Mammary epithelial cell (primary cell): ENCODE measurements around the gene CLTB.

Experiments used
- EZH2 ChIP-seq: IDR thresholded peaks from 2 replicates; pipeline ENCODE4 v1.6.1; 2012; ENCODE audit warnings: low read length, inconsistent platforms, borderline replicate concordance
- TF ChIP-seq, protein P1 (sequence below), 2 donors: IDR thresholded peaks in 1 of 2; conservative IDR thresholded peaks in 1 of 2; 2 replicates each; pipeline ENCODE4 v1.5.1; 2011 to 2012; ENCODE audit warnings: inconsistent platforms in 2 of 2, low read length in 2 of 2, mild to moderate bottlenecking in 2 of 2, control low read depth in 1 of 2, low read depth in 1 of 2; ENCODE audit not compliant: insufficient read depth in 1 of 2; ENCODE audit errors: extremely low read depth in 1 of 2

DNA sequence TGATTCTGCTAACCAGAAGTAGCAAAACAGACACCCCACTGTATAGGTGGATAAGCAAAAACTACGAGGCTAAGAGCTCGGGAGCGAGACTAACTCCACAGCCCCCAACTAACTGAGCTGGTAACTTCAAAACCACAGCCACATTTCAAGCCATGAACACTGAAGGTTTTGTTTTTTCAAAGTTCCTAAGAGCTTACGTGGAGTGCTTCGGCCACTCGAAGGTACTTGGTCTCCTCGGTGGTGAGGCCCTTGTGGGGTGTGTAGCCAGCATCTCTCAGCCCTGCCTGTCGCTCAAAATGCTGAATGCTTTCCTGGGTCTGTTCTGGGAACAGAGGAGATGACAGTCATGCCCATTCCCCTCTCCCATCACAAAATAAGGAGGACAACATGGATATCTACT, 65.9 kb downstream of the CLTB start:
- TF ChIP-seq, protein P1, sequence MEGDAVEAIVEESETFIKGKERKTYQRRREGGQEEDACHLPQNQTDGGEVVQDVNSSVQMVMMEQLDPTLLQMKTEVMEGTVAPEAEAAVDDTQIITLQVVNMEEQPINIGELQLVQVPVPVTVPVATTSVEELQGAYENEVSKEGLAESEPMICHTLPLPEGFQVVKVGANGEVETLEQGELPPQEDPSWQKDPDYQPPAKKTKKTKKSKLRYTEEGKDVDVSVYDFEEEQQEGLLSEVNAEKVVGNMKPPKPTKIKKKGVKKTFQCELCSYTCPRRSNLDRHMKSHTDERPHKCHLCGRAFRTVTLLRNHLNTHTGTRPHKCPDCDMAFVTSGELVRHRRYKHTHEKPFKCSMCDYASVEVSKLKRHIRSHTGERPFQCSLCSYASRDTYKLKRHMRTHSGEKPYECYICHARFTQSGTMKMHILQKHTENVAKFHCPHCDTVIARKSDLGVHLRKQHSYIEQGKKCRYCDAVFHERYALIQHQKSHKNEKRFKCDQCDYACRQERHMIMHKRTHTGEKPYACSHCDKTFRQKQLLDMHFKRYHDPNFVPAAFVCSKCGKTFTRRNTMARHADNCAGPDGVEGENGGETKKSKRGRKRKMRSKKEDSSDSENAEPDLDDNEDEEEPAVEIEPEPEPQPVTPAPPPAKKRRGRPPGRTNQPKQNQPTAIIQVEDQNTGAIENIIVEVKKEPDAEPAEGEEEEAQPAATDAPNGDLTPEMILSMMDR (conservative IDR thresholded peaks at IDR 0.05 in 1 of 2, IDR thresholded peaks at IDR 0.05 in 1 of 2; ENCODE audit: extremely low read depth in 1 of 2, insufficient read depth in 1 of 2, low read depth in 1 of 2, low read length in 2 of 2) = no peak
- no peak for TF ChIP-seq EZH2
